ENCODE data around the gene CLPSL2.

The CLPSL2 gene

GRCh38 chr6:35747877-35748276, 28.5 kb upstream of the CLPSL2 start:
- no peak for DNase-seq (ENCODE audit: low spot score)

DNA sequence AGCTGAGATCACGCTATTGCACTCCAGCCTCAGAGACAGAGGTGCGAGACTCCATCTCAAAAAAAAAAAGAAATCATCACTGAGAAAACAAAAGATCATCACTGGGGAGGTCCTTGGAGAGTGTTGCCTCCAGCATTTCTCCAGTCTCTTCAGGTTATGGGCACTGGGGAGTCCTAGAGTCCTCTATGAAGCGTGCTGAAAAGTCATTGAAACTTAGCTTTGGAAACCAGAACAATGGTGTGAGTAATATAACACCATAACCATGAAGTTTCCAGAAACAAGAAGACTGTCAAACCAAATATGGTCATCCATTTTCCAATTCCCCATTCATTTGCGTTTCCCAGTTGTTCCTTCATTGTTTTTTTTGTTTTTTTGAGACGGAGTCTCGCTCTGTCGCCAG, 25.8 kb upstream of the CLPSL2 start:
- no peak for DNase-seq (ENCODE audit: low spot score)

DNA sequence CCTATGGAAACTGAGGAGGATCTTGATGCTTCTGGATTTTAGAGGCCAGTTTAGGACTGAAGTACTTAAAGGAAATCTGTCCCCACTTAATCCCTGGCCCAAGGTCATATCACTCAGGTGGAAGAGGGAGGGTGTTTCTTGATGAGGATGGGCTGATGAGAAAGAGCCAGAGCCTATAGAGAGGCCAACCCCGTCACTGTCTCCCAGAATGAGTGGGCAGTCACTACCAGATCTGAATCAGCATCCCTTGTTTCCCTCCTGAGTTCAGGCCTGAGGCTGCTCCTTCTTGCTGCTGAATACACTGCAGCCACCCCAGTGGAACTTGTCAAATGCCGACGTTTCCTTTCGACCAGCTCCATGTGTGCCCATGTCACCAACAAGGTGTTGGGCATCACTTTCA, 24.8 kb upstream of the CLPSL2 start:
- no peak for DNase-seq (ENCODE audit: low spot score)

DNA sequence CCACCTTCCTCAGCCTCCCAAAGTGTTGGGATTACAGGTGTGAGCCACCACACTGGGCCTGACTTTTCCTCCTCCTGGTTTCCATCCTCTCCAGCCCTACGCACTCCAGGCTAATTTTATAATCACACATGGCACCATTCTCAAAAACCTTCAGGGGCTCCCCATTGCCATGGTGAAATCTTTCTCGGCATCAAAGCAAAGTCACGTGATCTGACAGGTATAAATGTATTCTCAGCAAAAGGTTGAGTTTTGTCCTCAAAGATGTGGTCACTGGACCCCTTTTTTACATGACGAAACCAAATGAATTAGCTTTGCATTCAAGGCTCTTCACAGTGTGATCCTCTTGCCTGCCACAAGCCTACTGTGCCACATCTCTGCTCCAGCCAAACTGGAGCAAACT, 24.1 kb upstream of the CLPSL2 start:
- no peak for DNase-seq (ENCODE audit: low spot score)

GRCh38 chr6:35754452-35755277, 21.7 kb upstream of the CLPSL2 start:
- DNase-seq (ENCODE audit: low spot score) = no peak

- DNase-seq (ENCODE audit: low spot score) = no peak
Observed at GRCh38 chr6:35755278-35755924, 21.0 kb upstream of the CLPSL2 start.

GRCh38 chr6:35757456-35758123, 18.8 kb upstream of the CLPSL2 start:
- DNase-seq (ENCODE audit: low spot score) = no peak

DNA sequence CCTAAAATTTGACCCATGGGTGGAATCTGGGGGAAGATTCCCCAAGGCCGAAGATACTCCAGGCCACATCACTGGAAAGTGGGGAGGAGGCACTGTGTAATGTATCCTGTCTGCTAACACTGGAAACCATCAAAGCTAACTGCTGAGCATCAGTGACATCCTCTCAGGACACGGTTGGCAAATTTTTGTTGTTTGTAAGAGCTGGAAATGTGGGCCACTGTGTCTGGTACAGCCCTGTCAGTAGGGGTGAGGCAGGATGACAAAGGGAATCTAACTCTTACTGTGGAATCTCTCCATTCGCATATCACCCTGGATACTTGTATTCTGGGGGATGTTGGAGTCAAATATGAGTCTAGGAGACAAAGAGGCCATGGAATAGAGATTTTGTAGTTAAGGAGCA, 17.0 kb upstream of the CLPSL2 start:
- no peak for DNase-seq (ENCODE audit: low spot score)

GRCh38 chr6:35765739-35766138, 10.7 kb upstream of the CLPSL2 start:
- DNase-seq (ENCODE audit: low spot score) = no peak

GRCh38 chr6:35769211-35769610, 7.2 kb upstream of the CLPSL2 start:
- no peak for DNase-seq (ENCODE audit: low spot score)

GRCh38 chr6:35771343-35771627, 5.1 kb upstream of the CLPSL2 start:
- DNase-seq (ENCODE audit: low spot score) = no peak

GRCh38 chr6:35774116-35774794, 2.1 kb upstream of the CLPSL2 start:
- DNase-seq (ENCODE audit: low spot score) = no peak

DNA sequence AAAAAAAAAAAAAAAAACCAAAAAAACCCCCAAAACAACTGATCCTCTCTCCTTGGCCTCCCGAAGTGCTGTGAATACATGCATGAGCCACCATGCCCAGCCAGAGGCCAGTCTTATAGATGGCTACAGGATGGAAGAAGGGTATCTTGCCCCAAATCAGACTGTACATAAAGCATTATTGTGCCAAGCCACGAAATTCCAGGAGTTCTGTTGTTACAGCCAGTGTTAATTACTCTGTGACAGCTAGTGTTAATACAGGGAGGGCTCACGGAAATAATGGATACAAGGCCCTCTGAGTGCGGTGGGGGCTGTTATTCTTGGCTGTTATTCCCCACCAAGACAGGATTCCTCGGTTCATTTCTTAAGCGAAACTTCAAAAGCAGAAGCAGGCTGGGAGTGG, 1.4 kb upstream of the CLPSL2 start:
- DNase-seq (ENCODE audit: low spot score) = no peak

- no peak for DNase-seq (ENCODE audit: low spot score)
Observed at GRCh38 chr6:35777356-35778102, 1.1 kb downstream of the CLPSL2 start.

DNA sequence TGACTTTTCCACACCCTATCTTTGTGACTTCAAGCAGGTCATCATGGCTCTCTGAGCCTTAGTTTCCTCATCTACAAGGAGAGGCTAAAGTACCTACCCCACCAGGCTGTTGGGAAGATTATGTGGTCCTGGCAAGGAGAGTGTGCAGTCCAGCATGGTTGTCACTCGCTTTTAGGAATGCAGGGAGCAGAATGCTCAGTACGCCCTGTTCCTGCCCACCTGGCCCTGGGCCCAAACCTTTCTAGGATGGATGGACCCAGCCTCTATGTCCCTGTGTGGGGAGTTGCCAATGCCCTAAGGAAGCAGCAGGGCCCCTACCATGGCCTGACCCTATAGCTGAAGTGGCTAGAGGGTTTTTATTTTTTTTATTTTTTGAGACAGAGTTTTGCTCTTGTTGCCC, 2.0 kb downstream of the CLPSL2 start:
- no peak for DNase-seq (ENCODE audit: low spot score)

- DNase-seq (ENCODE audit: low spot score) = no peak
Observed at GRCh38 chr6:35780719-35781118, 4.3 kb downstream of the CLPSL2 start, which contains the start of gene CLPSL1. TSS of gene CLPSL1 (plus strand) at chr6:35781019. CDS start at chr6:35781111, 92 bp downstream.

DNA sequence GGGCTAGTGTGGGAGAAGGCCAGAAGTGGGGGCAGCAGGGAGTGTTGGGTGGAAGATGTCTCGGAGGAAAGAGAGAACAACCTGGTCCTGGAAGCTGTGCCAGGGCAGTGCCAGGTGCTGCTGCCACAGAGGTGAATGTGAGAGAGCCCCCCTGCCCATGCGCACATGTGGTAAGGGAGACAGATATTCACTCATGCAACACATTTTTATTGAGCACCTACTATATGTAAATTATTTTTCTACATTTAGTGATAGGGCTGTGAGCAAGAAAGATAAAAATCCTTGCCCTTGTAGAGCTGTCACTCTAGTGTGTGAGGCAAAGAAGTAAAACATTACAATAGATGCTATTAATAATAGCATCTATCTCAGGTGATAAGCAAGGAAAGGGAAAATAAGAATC, 4.9 kb downstream of the CLPSL2 start:
- no peak for DNase-seq (ENCODE audit: low spot score)

- no peak for DNase-seq (ENCODE audit: low spot score)
Observed at GRCh38 chr6:35782424-35782823, 6.0 kb downstream of the CLPSL2 start.

- no peak for DNase-seq (ENCODE audit: low spot score)
Observed at GRCh38 chr6:35784200-35784599, 7.8 kb downstream of the CLPSL2 start.

- DNase-seq (ENCODE audit: low spot score) = no peak
Observed at GRCh38 chr6:35786272-35786671, 9.9 kb downstream of the CLPSL2 start.

DNA sequence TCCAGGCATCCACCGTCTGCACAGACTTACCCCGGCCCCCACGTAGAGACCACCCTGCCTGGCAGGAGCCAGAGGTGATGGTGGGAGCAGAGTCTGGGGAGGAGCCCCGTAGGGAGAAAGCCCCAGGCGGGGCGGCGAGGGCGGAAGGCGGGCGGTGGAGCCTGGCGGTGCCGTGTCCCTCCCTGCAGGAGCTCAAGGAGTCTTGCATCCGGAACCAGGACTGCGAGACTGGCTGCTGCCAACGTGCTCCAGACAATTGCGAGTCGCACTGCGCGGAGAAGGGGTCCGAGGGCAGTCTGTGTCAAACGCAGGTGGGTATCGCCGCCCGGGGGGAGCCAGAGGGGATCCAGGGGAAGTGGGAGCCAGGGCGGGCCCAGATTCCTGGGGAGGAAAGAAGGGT, 10.4 kb downstream of the CLPSL2 start:
- DNase-seq (ENCODE audit: low spot score) = no peak
